D721Med (cell line): ENCODE results near the gene SLC24A3.

Experiments used
- DNase-seq: peaks from one replicate; pipeline ENCODE4 v3.0.0; 2011; ENCODE audit warnings: low spot score; ENCODE audit not compliant: insufficient read length
- FAIRE-seq: peaks from 2 replicates; lab custom pipeline; 2011; peaks lifted over from hg19 to GRCh38; lab: Jason Lieb, UNC
- CTCF ChIP-seq: IDR thresholded peaks from 2 replicates; pipeline ENCODE4 v1.5.1; 2012; ENCODE audit warnings: mild to moderate bottlenecking, control low read depth; ENCODE audit not compliant: insufficient read depth; ENCODE audit errors: missing control alignments

SLC24A3 gene

GRCh38 chr20:19335916-19336315 lies 123.5 kb downstream of the SLC24A3 start:
- TF ChIP-seq CTCF, result no peak
- DNase-seq, result no peak
- no peak for FAIRE-seq

- no peak for TF ChIP-seq CTCF
- DNase-seq (no peak), FAIRE-seq (no peak)
Measured at GRCh38 chr20:19336631-19337030, 124.2 kb downstream of the SLC24A3 start.

GRCh38 chr20:19338380-19338779 lies 125.9 kb downstream of the SLC24A3 start:
- TF ChIP-seq CTCF, result no peak
- FAIRE-seq (no peak), DNase-seq (no peak)

GRCh38 chr20:19338960-19339359 lies 126.5 kb downstream of the SLC24A3 start:
- DNase-seq (no peak), FAIRE-seq (no peak)
- no peak for TF ChIP-seq CTCF

GRCh38 chr20:19341348-19342053 lies 129.1 kb downstream of the SLC24A3 start:
- DNase-seq (no peak), FAIRE-seq (no peak)
- no peak for TF ChIP-seq CTCF

GRCh38 chr20:19344341-19344740 lies 131.9 kb downstream of the SLC24A3 start:
- FAIRE-seq, result no peak
- no peak for TF ChIP-seq CTCF
- no peak for DNase-seq

- FAIRE-seq (no peak), DNase-seq (no peak)
- TF ChIP-seq CTCF, result no peak
Measured at GRCh38 chr20:19347943-19348456, 135.6 kb downstream of the SLC24A3 start.
